Inflammatory macrophage (primary cell): ENCODE data around the gene CDADC1.

ENCODE experiments used
- DNase-seq, 2 donors: peaks; one replicate each; pipeline ENCODE4 v3.0.0-alpha.2; 2020 to 2022

CDADC1 gene

DNA sequence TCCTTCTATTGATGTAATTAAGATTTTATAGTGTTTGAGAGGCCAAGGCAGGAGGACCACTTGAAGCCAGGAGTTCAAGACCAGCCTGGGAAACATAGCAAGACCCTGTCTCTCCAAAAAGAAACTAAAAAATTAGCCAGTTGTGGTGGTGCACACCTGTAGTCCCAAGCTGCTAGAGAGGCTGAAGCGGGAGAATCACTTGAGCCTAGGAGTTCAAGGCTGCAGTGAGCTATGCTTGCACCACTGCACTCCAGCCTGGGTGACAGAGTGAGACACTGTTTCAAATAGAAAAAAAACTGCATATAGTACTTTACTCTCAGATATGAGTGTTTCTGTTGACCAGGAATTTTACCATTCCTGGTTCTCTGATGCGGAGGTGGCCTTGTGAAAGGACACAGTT is 48.9 kb downstream of the CDADC1 start:
- no peak for DNase-seq

DNA sequence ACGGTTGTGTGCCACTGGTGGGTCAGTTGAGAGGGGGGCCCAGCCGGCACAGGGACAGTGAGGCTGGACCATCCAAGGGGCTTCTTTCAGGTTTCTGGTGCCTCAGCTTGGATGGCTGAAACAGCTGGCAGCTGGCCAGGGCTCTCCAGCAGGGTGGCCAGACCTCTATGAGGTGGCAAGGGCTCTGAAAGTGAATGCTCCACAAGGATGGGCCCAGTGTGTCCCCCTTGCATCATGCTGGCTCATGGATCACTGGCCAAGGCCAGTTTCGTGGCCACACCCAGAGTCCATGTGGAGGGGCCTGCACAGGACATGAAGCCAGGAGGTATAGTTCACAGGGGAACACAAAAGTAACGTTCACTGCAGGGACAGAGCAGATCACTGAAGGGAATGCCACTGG is 49.6 kb downstream of the CDADC1 start:
- no peak for DNase-seq

- DNase-seq: no peak
Observed at GRCh38 chr13:49298416-49298815, 50.7 kb downstream of the CDADC1 start.

DNA sequence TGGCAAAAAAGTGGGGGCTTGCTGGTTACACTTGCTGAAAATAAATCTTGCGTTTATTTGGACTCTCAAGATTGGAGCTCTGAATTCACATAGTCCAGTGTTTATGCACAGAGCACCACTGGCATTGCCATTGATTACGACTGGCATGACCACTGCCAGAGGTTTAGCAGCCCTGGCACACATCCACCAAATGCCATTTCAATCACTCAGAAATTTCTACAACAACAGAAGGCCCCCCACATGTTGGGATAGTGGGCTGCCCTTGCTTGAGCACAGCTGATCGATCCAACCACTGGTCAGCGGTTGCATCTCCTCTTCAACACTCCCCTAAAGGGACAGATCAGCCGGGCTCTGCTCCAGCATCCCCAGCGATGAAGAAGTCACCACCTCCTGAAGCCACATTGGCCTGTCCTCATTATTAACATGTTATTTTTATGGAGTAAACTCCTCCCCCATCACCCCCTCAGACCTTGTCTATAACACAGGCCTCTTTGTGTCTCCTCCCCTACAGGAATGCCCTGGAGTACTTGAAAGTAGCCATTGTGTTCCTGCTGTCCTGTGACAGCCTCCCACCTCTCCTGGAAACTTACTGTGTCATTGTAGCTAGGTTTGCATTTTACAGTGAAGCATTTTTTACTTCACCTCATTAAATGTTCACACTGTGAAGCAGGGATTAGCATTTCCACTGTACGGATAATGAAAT is 51.3 kb downstream of the CDADC1 start:
- DNase-seq: no peak

GRCh38 chr13:49300276-49300675 is 52.6 kb downstream of the CDADC1 start:
- no peak for DNase-seq

- DNase-seq: peak; percentile 70 to 79
Observed at GRCh38 chr13:49300739-49301589, 53.2 kb downstream of the CDADC1 start.

DNA sequence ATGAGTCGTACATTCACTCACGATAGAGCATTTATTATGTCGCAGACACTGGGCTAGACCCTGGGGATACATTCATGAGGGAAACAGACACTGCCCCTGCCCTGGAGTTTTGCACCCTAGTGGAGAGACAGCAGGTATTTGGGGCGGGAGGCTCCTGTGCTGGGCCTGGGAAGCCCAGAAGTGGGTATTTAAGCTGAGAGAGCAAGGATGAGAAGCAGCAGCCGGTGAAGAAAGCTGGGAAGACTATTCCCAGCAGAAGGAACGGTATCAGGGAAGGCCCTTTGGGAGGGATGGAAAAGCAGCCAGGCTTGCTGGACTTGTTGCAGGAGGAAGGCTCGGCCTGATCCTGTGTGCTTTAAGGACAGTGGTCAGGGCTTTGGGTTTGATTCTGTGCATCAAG is 54.5 kb downstream of the CDADC1 start:
- no peak for DNase-seq

GRCh38 chr13:49302817-49303216 is 55.1 kb downstream of the CDADC1 start:
- DNase-seq: no peak

DNA sequence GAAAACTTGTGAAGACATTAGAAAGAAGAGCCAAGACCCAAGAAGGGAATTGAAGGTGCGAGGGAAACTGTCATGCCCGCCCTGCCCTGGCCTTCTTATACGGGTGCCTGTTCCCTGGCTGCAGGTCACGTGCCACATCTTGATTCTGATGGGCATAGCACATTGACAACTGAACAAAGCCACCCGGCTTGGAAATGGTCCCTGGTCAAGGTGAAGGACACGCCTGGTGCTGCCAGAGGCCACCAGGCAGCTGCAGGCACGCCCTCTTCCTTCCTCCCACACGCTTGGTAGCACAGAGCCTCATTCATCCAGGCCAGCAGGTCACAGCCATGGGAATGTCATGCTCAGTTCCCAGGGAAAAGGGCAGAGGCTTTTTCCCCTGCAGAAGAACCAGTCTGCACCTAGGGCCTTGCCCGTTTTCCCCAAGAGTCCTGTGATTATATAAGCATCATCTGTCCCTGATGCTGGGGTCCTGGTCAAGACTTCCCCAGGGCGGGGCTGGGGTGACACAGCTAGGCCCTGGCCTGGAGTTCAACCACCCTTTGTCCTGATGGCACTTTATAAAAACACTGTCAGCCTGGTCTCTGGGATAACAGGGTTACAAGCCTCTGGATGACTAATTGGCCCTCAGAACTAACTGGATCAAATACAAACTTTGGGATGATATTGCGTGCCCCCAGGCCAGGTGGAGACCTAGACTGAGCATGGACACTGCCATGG is 56.0 kb downstream of the CDADC1 start:
- DNase-seq: no peak

DNA sequence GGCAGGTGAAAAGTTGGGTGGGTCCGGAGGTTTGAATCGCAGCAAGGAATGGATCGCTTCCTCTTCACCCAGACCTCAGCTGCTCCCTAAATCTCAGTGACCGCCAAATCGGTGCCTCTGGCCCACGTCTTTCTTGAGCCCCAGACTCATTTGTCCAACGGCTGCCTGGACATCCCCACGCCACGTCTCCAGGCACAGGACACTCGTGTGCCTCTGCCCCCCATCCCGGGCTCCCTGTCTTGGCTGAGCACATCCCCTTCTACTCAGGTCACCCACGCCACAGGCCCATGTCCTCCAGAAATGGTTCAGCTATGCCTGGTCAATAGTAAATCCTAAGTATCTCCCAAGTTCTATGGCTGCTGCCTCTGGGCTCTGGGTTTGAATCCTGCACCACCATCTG is 56.6 kb downstream of the CDADC1 start:
- no peak for DNase-seq

DNA sequence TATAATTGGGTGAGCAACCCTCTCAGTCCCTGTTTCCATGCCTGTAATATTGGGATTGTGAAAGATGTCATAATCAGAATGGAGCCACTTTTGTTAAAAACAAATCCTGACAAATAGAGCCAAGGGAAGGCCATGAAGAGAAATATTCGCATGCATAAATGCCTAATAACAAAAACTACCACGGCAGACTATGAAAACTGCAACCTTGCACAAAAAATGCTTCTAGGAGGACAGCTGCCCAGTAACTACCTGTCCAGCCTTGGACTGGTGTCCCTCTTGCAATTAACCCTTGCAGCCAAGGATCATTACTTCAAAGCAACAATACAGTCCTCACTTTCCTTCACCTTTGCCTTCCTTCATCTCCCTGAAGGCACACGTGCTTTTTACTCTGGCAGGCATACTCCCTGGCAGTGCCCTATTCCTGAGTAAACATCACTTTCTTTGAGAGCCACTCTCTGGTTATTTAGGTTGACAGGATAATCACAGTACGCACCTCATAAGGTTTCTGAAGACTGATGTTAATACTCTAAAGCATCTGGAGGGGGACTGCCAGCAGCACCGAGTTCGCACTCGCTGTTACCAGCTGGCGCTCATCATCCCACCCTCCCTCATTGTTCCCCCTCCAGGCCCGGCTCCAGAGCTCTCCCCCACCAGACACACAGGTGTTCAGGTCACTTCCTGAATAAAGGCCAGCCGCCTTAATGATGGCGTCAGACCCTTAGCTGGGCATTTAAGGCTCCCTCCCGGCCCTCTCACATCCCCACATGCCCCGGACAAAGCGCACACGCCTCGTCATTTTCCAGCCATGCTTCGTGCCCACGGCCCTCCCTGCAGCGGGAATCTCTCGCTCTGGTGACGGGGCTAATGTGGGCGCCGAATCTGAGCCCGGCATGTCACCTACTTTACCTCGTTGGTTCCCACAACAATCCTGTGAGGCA is 57.3 kb downstream of the CDADC1 start:
- no peak for DNase-seq

- DNase-seq: no peak
Observed at GRCh38 chr13:49305792-49306425, 58.2 kb downstream of the CDADC1 start.

DNA sequence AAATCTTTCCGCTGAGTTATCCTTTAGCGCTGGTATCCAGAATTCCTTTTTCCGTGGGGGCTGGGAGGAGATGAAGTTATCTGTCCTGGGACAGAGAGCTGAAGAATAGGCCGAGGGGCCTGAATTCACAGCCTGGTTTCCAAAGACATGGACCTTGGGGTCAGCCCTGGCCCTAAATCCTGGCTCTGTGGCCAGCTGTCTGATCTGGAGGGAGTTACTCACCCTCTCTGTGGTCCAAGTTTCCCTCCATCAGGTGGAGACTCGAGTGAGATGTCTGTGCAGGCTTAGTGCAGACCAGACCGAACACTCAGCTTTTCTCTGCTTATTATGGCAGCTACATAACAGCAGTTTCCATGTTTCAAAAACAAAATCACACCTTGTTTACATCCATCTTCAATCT is 59.6 kb downstream of the CDADC1 start:
- DNase-seq: no peak

GRCh38 chr13:49308097-49308875 is 60.6 kb downstream of the CDADC1 start:
- no peak for DNase-seq

GRCh38 chr13:49308921-49309408 is 61.2 kb downstream of the CDADC1 start:
- DNase-seq: no peak

GRCh38 chr13:49310251-49310650 is 62.5 kb downstream of the CDADC1 start:
- DNase-seq: no peak

GRCh38 chr13:49311816-49312215 is 64.1 kb downstream of the CDADC1 start:
- DNase-seq: no peak

DNA sequence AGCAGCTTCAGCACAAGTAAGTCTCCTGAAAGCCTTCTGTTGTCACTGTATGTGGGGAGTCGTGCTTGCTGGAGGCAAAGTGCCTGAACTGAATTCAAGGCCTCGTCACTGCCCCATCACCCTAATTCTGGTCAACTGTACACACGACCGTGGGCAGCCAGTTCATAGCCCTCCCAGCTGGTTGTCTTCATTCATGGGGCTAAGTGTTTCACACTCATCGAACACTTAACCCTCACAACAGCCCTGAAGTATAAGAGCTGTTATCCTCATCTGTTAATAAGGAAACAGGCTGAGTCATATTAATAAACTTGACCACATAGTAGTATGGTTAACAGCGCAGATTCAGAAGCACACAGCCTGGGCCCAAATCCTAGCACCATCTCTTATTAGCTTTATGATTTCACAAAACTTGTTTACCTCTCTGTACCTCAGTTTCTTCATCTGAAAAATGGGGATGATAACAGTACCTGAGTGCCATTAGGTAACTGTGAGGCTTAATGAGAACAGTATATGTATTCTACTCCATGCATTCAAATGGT is 66.7 kb downstream of the CDADC1 start:
- DNase-seq: no peak

GRCh38 chr13:49315036-49315565 is 67.4 kb downstream of the CDADC1 start:
- peak in 1 of 2 donors; percentile 20 for DNase-seq
